ENCODE results near the gene CPSF7.
"Not testable (repeated sequence)": the region's sequence is repeated elsewhere in the genome, so short reads cannot be mapped to it uniquely, and the experiment has no call there.

CPSF7 gene, protein sequence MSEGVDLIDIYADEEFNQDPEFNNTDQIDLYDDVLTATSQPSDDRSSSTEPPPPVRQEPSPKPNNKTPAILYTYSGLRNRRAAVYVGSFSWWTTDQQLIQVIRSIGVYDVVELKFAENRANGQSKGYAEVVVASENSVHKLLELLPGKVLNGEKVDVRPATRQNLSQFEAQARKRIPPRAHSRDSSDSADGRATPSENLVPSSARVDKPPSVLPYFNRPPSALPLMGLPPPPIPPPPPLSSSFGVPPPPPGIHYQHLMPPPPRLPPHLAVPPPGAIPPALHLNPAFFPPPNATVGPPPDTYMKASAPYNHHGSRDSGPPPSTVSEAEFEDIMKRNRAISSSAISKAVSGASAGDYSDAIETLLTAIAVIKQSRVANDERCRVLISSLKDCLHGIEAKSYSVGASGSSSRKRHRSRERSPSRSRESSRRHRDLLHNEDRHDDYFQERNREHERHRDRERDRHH

GRCh38 chr11:61429691-61430582 lies at the start of gene CPSF7, which contains the start of gene SDHAF2:
Gene CPSF7 (minus strand): TSS chr11:61429975. CDS start chr11:61429235, 740 bp downstream.
Gene SDHAF2 (plus strand): TSS chr11:61430124. CDS start chr11:61430147, 23 bp downstream.
- peak; percentile 99 for DNase-seq

DNA sequence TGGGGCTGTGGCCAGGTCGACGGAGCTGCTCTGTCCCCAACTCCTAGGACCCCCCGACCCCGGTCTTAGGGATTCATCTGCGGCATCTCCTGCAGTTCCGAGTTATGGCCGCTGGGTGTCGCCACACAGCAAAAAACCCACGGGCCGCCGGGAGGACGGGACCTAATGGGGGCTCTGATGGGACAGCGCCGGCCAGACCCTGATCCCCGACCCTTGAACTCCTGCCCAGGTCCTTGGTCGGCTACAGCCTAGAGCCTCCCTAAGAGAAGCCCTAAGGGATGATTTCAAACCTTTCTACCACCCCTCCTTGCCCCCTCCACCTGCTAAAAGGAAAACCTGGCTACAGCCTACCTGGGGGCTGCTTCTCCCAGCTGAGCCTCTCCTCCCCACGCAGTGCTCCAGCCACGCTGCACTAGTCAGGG lies 48.0 kb upstream of the CPSF7 start:
- peak; percentile 64 for DNase-seq

DNA sequence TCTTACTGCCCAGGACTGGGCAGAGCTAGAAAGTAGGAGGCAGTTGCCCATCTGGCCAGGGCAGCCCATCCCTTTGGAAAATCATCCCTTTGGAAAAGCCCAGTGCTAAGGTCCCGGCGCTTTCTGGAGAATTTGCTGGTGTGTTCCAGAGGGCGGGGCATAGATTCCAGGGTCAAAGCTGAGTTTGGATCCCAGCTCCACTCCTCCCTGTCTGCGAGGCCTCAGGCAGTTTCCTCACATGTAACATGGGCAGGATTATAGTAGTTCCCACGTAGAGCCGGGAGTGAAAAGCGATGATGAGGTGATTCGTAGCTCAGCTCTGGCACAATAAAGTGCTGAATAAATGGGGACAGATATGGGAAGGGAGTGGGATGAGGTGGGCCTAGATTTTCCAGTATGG lies 47.4 kb upstream of the CPSF7 start:
- DNase-seq = no peak

DNA sequence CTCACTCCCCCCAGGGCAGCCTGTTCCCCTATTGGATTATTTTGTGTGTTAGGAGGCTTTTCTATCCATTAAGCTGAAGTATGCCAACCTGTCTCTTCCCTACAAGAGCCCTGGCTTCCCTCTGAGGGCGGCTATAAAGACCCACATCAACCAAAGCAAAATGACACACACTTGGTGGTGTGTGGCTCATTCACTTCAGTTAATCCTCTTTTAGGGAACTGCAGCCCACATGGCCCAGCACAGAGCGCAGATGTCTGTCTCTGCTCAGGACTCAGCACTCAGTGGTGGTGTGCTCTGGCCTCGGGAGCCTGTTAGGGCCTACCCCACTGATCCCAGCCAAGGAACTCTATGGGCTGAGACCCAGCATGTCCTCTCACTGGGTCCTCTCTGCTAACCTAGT lies 46.6 kb upstream of the CPSF7 start:
- DNase-seq = no peak

DNA sequence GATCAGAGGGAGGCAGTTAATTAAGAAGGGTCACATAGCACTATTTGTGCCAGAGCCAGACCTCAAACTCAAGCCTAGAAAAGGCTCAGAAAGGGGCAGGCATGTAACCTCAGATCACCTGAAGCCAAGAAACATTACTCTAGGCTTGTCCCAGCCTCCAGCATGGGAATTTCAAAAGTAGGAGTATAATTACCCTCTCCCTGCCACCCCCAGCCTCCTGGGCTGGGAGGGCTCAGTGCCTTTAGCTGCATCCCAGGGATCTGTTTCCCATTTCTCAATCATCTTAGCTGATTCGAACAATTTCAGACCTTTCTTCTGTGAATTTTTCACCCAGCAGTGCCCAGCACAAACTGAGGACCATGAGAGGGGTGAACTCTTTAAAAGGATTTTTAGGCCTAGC lies 45.7 kb upstream of the CPSF7 start:
- DNase-seq = no peak

DNA sequence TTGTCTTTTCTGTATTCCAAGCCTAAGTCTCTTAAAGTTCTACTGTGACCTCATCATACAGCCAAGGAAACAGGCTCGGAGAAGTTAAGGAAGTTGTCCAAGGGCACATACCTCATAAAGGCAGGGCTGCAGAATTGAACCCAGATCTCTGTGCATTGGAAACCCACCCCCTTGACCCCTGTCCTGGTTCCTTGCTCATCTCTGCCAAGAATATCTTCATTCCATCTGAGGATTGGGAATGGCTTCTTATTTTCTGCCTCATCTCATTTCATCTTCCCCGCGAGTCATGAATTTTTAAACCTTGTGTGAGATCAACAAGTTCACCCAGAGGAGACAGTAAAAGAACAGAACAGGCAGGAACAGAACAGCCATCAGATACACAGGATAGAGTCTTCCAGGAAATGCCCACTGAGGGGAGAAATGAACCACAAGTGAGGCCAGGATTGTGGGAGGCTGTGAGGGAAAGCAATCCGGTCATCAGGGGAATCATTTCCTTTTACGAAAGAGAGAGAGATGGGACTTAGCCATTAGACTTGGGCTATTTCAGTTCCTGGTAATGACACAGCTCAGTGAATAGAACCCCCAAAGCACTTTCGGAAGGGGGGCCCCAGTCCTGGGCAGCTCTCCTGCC lies 44.4 kb upstream of the CPSF7 start:
- no peak for DNase-seq

GRCh38 chr11:61473370-61474012 lies 43.7 kb upstream of the CPSF7 start:
- no peak for DNase-seq

DNA sequence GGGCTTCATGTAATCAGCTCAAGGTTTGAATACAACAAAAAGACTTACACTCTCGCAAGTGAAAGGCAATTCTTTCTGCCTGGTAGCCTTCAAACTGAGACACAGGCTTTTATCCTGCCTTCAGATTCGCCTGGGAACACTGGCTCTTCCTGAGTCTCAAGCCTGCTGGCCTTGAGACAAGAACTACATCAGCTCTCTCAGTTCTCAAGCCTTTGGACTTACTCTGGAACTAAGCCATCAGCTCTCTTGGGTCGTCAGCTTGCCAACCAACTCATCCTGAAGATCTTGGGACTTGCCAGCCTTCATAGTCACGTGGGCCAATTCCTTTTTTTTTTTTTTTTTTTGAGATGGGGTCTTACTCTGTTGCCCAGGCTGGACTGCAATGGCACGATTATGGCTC lies 43.1 kb upstream of the CPSF7 start:
- no peak for DNase-seq

DNA sequence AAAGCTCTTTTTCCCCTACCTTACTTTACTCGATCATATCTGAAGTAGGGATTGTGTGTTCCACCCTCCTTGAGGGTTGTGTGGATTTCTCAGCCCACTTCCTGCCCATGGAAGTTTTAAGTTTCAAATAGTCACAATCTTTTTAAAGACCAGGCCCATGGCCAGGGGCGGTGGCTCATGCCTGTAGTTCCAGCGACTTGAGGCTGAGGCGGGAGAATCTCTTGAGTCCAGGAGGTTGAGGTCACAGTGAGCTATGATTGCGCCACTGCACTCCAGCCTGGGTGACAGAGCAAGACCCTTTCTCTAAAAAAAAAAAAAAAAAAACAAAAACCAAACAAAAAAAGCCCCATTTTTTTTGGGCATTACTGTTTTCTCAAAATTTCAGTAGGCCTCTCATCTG lies 42.5 kb upstream of the CPSF7 start:
- no peak for DNase-seq

DNA sequence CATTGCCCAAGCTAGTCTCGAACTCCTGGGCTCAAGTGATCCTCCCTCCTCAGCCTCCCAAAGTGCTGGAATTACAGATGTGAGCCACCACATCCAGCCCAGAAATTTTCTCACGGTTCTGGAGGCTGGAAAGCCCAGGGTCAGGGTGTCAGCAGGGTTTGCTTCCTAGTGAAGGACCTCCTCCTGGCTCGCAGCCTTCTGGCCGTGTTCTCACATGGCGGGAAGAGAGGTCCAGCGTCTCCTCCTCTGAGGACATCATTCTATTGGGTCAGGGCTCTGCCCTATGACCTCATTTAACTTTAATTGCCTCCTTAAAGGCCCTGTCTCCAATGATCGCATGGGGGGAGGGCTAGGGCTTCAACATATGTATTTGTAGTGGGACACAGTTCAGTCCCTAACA lies 38.2 kb upstream of the CPSF7 start:
- no peak for DNase-seq

- not testable (repeated sequence) for DNase-seq
Observed at GRCh38 chr11:61467602-61468001, 37.8 kb upstream of the CPSF7 start.

GRCh38 chr11:61460986-61461385 lies 31.2 kb upstream of the CPSF7 start:
- DNase-seq = no peak

- no peak for DNase-seq
Observed at GRCh38 chr11:61460474-61460881, 30.7 kb upstream of the CPSF7 start.

GRCh38 chr11:61454520-61454919 lies 24.7 kb upstream of the CPSF7 start:
- DNase-seq = no peak

GRCh38 chr11:61453695-61454094 lies 23.9 kb upstream of the CPSF7 start:
- DNase-seq = no peak

DNA sequence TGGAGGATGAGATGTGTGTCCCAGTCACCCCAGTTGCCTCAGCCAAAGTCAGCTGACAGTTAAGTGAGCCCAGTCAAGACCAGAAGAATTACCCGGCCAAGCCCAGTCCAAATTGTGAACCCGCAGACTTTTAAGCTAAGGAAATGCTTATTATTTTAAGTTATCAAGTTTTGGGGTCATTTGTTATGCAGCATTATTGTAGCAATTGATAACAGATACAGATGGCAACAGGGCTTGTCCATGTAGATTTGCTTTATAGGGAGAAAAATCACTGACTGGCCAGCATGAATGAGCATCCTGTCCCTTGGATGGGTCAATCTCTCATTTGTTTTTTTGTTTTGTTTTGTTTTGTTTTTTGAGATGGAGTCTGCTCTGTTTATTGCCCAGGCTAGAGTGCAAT lies 23.1 kb upstream of the CPSF7 start:
- DNase-seq = no peak

- DNase-seq = no peak
Observed at GRCh38 chr11:61448552-61448927, 18.8 kb upstream of the CPSF7 start.

- peak; percentile 24 for DNase-seq
Observed at GRCh38 chr11:61447601-61448551, 18.1 kb upstream of the CPSF7 start.

DNA sequence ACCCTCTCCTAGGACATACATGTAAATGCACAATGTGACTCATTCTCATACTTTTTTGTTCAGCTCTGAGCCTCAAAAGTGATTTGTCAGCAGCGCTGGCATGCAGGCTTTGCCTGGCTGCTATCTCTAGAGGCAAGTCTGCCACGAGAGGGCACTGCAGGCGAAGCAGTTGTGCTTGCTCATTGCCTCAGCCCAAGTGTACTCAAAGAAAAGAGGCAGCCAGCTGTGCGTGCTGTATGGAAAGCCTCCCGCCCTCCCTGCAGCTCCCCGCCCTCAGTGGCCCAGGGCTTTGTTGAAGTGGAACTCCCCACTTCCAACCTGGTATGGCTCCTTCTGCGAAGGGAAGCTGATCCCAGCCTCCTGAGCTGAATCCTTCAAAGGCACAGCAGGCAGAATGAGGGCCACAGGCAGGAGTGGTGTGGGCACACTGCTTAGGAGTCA lies 16.5 kb upstream of the CPSF7 start:
- DNase-seq = peak; percentile 93

DNA sequence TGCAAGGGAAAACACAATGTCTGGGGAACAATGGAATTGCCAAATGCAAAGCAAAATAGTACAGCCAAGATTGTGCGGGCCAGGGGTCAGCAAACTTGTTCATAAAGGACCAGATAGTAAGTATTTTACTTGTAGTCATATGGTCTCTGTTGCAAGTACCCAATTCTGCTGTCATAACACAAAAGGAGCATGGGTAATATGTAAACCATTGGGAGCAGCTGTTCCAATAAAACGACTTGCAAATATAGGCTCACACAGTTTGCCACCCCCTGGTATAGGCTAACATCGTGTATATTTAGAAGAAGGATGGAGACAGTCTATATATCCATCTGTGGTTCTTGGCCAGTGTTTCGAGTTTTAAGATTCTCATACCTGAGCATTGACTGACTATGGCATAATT lies 15.7 kb upstream of the CPSF7 start:
- no peak for DNase-seq

DNA sequence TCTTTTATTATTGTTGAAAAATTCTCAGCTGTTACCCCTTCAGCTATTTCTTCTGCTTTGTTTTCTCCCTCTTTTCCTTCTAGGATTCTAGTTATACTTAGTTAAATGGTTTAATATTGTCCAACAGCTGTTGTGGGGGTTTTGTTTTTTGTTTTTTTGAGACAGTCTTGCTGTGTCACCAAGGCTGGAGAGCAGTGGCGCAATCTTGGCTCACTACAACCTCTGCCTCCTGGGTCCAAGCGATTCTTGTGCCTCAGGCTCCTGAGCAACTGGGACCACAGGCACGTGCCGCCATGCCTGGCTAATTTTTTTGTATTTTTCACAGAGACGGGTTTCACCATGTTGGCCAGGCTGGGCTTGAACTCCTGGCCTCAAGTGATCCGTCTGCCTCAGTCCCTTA lies 12.8 kb upstream of the CPSF7 start:
- DNase-seq = no peak

DNA sequence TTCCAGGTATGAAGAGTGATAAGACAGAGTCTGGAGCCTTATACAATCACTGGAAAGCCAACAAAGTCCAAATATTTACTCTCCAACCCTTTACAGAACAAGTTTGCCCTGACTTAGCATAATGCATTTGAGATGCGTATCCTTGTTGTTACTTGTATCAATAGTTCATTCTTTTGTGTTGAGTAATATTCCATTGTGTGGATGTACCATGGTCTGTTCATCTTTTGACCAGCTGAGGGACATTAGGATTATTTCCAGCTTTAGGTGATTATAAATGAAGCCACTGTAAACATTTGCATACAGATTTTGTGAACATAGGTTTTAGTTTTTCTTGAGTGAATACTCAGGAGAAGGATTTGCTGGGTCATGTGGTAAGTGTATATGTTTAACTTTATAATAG lies 9.8 kb upstream of the CPSF7 start:
- no peak for DNase-seq

Data from activated CD4-positive, alpha-beta T cell treated with anti-CD3 and anti-CD28 coated beads for 48 hours (primary cell).